DMS79 (cell line): Measurements from ENCODE around the gene DEDD.
A peak's percentile ranks its signal among the peaks of the same experiment; 100 is the strongest.

Experiments
- DNase-seq: peaks from one replicate; lab custom pipeline; 2025; lab: John Stamatoyannopoulos, UW

Gene DEDD

GRCh38 chr1:161163793-161164192 is 31.3 kb upstream of the DEDD start:
- no peak for DNase-seq

- no peak for DNase-seq
Measured at GRCh38 chr1:161162806-161163205, 30.3 kb upstream of the DEDD start.

GRCh38 chr1:161162052-161162451 is 29.6 kb upstream of the DEDD start:
- DNase-seq = no peak

- no peak for DNase-seq
Measured at GRCh38 chr1:161161652-161162051, 29.2 kb upstream of the DEDD start.

GRCh38 chr1:161160671-161161145 is 28.2 kb upstream of the DEDD start:
- DNase-seq = no peak

GRCh38 chr1:161159913-161160243 is 27.4 kb upstream of the DEDD start:
- no peak for DNase-seq

GRCh38 chr1:161159087-161159912 is 26.8 kb upstream of the DEDD start, which contains the start of gene USP21:
Gene USP21, plus strand, starts transcription at chr1:161159500. Its CDS starts 1,141 bp downstream, at chr1:161160641.
- DNase-seq = peak; percentile 73

- DNase-seq = no peak
Measured at GRCh38 chr1:161158316-161159010, 26.0 kb upstream of the DEDD start.

- DNase-seq = no peak
Measured at GRCh38 chr1:161157867-161158266, 25.4 kb upstream of the DEDD start.

- peak; percentile 93 for DNase-seq
Measured at GRCh38 chr1:161153682-161154337, 21.3 kb upstream of the DEDD start, which contains the start of gene UFC1. Gene UFC1, plus strand, starts transcription at chr1:161153978. Its CDS starts 20 bp downstream, at chr1:161153998.

GRCh38 chr1:161153176-161153575 is 20.7 kb upstream of the DEDD start:
- DNase-seq = no peak

- no peak for DNase-seq
Measured at GRCh38 chr1:161145832-161146231, 13.4 kb upstream of the DEDD start.

GRCh38 chr1:161140755-161141400 is 8.4 kb upstream of the DEDD start:
- no peak for DNase-seq

- DNase-seq = no peak
Measured at GRCh38 chr1:161139766-161140165, 7.3 kb upstream of the DEDD start.

GRCh38 chr1:161138431-161138830 is 6.0 kb upstream of the DEDD start:
- no peak for DNase-seq

- no peak for DNase-seq
Measured at GRCh38 chr1:161137881-161138280, 5.4 kb upstream of the DEDD start.

- no peak for DNase-seq
Measured at GRCh38 chr1:161133220-161133740, 813 bp upstream of the DEDD start.

- no peak for DNase-seq
Measured at GRCh38 chr1:161131523-161132409, 701 bp downstream of the DEDD start.

GRCh38 chr1:161130266-161130665 is 2.2 kb downstream of the DEDD start:
- no peak for DNase-seq

- DNase-seq = no peak
Measured at GRCh38 chr1:161128591-161129420, 3.7 kb downstream of the DEDD start.
